IPS-20b (cell line): Measurements from ENCODE around the gene ST7.

Experiments
- H3K27ac ChIP-seq: one replicate; pipeline ENCODE4 v1.5.1; 2013; ENCODE audit warnings: low read length
- H3K27me3 ChIP-seq: 2 replicates; pipeline ENCODE4 v1.6.1; 2013; ENCODE audit warnings: mild to moderate bottlenecking, low read length, inconsistent platforms; ENCODE audit not compliant: insufficient read depth
- H3K36me3 ChIP-seq: 2 replicates; pipeline ENCODE4 v1.6.1; 2013; ENCODE audit warnings: low read depth, mild to moderate bottlenecking, inconsistent platforms, low read length, moderate library complexity; ENCODE audit not compliant: insufficient read depth
- H3K4me1 ChIP-seq: 2 replicates; pipeline ENCODE4 v1.6.1; 2013; ENCODE audit warnings: mild to moderate bottlenecking, control low read depth, inconsistent platforms, low read length, moderate library complexity; ENCODE audit not compliant: insufficient read depth
- H3K4me3 ChIP-seq: 2 replicates; pipeline ENCODE4 v1.5.1; 2013; ENCODE audit warnings: mild to moderate bottlenecking, low read length, inconsistent platforms
- H3K9ac ChIP-seq: 2 replicates; pipeline ENCODE4 v1.6.1; 2013; ENCODE audit warnings: low read depth, mild to moderate bottlenecking, inconsistent platforms, low read length, moderate library complexity
- H3K9me3 ChIP-seq: 2 replicates; pipeline ENCODE4 v1.6.1; 2013; ENCODE audit warnings: mild to moderate bottlenecking, low read depth, low read length, inconsistent platforms; ENCODE audit not compliant: insufficient read depth

Gene ST7

DNA sequence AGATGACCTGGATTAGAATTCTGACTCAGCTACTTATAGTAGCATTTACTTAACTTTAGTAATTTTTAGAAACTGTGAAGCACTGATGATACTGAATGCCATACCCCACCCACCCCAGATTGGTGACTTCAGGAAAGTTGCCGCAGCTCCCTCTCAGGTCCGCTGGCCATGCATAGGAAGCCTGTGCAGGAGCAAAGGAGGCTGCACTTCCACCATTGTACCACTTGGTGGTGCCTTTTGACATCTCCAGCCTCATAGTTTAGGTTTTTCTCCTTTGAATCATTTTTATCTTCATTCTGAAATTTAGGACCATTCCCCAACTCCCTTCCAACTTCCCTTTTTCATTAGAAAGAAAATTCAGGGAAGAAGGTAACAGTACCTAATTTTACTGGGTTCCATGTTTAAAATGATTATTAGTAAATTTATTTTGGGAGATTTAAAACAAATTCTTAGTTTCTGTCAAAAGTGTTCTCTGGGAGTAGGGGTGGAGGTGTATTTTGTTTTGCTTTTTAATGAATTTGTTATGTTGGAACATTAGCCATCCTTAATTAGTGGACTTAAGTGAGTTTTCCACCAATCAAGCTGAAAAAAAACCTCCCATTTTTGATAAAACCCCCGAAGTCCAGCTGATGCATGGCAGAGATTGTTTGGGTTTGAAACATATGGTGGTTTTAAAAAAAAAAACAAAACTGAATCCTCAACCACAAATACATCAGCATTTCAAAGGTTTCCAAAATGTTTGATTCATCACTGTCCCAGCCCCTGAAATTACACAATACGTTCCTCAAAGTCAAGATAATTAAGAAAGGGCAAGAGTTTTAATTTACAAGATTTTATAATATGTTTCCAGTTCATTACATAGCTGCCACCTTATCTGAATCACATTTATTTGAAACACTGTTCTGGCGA, 259.9 kb downstream of the ST7 start:
- no peak overlapping the region for H3K27ac ChIP-seq
- no peaks in the 10 kb centered on the region for H3K4me1 ChIP-seq
- H3K27me3 ChIP-seq: no peaks in the 10 kb centered on the region
- H3K9ac ChIP-seq: no peak overlapping the region
- H3K36me3 ChIP-seq: no peaks in the 10 kb centered on the region
- H3K4me3 ChIP-seq: no peak overlapping the region
- H3K9me3 ChIP-seq: no peaks in the 10 kb centered on the region

GRCh38 chr7:117216010-117216409, 262.7 kb downstream of the ST7 start:
- no peaks in the 10 kb centered on the region; the same call in 1 of the 2 replicates for H3K36me3 ChIP-seq
- no peak overlapping the region for H3K4me3 ChIP-seq
- no peak overlapping the region for H3K9ac ChIP-seq
- H3K27me3 ChIP-seq: no peaks in the 10 kb centered on the region
- H3K4me1 ChIP-seq: no peaks in the 10 kb centered on the region
- no peaks in the 10 kb centered on the region for H3K9me3 ChIP-seq
- no peak overlapping the region for H3K27ac ChIP-seq

- H3K27me3 ChIP-seq: no peaks in the 10 kb centered on the region
- no peak overlapping the region for H3K27ac ChIP-seq
- no peaks in the 10 kb centered on the region; the same call in 1 of the 2 replicates for H3K36me3 ChIP-seq
- H3K9ac ChIP-seq: no peak overlapping the region
- H3K9me3 ChIP-seq: no peaks in the 10 kb centered on the region
- H3K4me1 ChIP-seq: no peaks in the 10 kb centered on the region
- no peak overlapping the region for H3K4me3 ChIP-seq
These were observed 263.3 kb downstream of the ST7 start for GRCh38 chr7:117216436-117217069.

GRCh38 chr7:117217106-117218035, 264.1 kb downstream of the ST7 start:
- H3K27ac ChIP-seq: no peak overlapping the region
- H3K36me3 ChIP-seq: no peaks in the 10 kb centered on the region; the same call in 1 of the 2 replicates
- H3K4me3 ChIP-seq: no peak overlapping the region
- no peaks in the 10 kb centered on the region for H3K9me3 ChIP-seq
- H3K27me3 ChIP-seq: no peaks in the 10 kb centered on the region
- H3K9ac ChIP-seq: no peak overlapping the region
- H3K4me1 ChIP-seq: no peaks in the 10 kb centered on the region

DNA sequence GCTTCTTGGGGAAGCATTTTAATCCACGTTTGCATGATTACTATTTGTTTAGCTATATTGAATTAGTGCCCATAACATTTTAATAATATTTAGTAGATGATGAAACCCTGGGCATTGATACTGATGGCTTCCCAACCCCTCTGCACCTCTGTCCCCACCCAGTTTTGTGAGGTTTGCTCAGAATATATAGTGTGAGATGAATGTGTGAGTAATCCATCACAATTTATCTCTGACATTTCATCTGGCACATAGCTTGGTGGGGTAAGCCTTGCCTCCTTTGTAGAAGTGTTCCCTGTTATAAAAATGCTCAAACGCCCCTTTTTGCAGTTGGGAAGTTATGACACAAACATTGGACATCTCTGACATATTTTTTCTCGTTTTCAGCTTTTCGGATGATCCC, 265.4 kb downstream of the ST7 start:
- Histone ChIP-seq H3K36me3 (no peaks in the 10 kb centered on the region; the same call in 1 of the 2 replicates), H3K4me3 (no peak overlapping the region), H3K9ac (no peak overlapping the region), H3K27me3 (no peaks in the 10 kb centered on the region), H3K9me3 (no peaks in the 10 kb centered on the region), H3K4me1 (no peaks in the 10 kb centered on the region), H3K27ac (no peak overlapping the region)

- Histone ChIP-seq H3K4me1 (no peaks in the 10 kb centered on the region), H3K9ac (no peak overlapping the region), H3K36me3 (no peaks in the 10 kb centered on the region; the same call in 1 of the 2 replicates), H3K27me3 (no peaks in the 10 kb centered on the region), H3K27ac (no peak overlapping the region), H3K4me3 (no peak overlapping the region), H3K9me3 (no peaks in the 10 kb centered on the region)
These were observed 266.2 kb downstream of the ST7 start for GRCh38 chr7:117219485-117219884.

DNA sequence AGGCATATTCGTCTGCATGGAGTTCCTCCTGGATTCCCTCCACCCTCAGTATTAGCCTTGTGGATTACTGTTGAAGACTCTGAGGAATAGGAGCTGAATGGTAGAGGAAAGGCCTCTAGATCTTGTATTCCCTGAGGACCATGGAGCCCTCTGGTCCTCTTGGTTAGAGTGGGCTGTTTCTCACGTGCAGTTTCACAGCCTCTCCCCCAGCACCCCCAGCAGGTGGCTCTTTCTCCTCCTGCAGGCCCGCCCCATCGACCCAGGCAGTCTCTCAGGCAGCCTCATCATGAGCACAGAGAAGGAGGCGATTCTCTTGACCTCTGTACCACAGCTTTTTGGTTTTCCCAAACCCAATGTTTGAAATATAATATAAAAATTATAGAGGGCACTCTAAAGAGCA, 267.5 kb downstream of the ST7 start:
- Histone ChIP-seq H3K4me1 (no peaks in the 10 kb centered on the region; the same call in 1 of the 2 replicates), H3K27me3 (no peaks in the 10 kb centered on the region), H3K27ac (no peak overlapping the region), H3K4me3 (no peak overlapping the region), H3K36me3 (no peaks in the 10 kb centered on the region; the same call in 1 of the 2 replicates), H3K9ac (no peak overlapping the region), H3K9me3 (no peaks in the 10 kb centered on the region)

- H3K9ac ChIP-seq: no peak overlapping the region
- no peak overlapping the region for H3K27ac ChIP-seq
- no peaks in the 10 kb centered on the region for H3K27me3 ChIP-seq
- H3K4me1 ChIP-seq: no peaks in the 10 kb centered on the region; the same call in 1 of the 2 replicates
- no peak overlapping the region for H3K4me3 ChIP-seq
- no peaks in the 10 kb centered on the region for H3K9me3 ChIP-seq
- H3K36me3 ChIP-seq: no peaks in the 10 kb centered on the region
These were observed 272.2 kb downstream of the ST7 start for GRCh38 chr7:117225536-117225935.

- Histone ChIP-seq H3K36me3 (no peaks in the 10 kb centered on the region), H3K4me3 (no peak overlapping the region), H3K27ac (no peak overlapping the region), H3K27me3 (no peaks in the 10 kb centered on the region), H3K9ac (no peak overlapping the region), H3K9me3 (no peaks in the 10 kb centered on the region), H3K4me1 (no peaks in the 10 kb centered on the region; the same call in 1 of the 2 replicates)
These were observed 273.8 kb downstream of the ST7 start for GRCh38 chr7:117227091-117227490.

DNA sequence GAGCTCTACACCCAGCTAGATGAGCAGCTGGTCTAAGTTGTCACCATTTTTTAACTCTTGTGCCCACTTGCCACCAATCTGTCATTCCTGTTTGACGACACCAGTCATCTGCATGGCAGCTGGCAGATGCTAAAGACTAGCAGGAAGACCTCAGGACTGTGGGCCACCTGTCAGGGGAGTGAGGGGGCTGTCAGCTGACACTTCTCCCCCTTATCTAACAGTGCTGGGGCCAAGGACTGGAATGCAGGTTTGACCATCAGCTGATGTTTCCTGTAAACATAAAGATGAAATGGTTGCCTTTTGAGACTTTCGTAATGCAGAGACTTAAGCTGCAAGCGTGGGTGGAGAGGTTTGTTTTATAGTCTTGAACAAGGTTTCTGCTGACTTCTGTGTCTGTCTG, 276.0 kb downstream of the ST7 start:
- H3K27ac ChIP-seq: no peak overlapping the region
- no peak overlapping the region for H3K4me3 ChIP-seq
- no peak overlapping the region; the same call in 1 of the 2 replicates for H3K9ac ChIP-seq
- no peaks in the 10 kb centered on the region for H3K36me3 ChIP-seq
- no peaks in the 10 kb centered on the region; the same call in 1 of the 2 replicates for H3K4me1 ChIP-seq
- H3K9me3 ChIP-seq: no peaks in the 10 kb centered on the region
- H3K27me3 ChIP-seq: no peaks in the 10 kb centered on the region
